ENCODE data around the gene LSM14A. TPM values are rescaled to one million over a fixed set of nuclear protein-coding genes. Genes with fewer than 3 reads are reported as not detected.

LSM14A gene
- total and polyA plus RNA-seq, 2 of the 8 experiments (the other 6 are each of a cell fraction or from before 2014, with no cell fraction given): 117 to 195 TPM

- no peak for TF ChIP-seq TAF7 (optimal IDR thresholded peaks at IDR 0.05; ENCODE audit: borderline replicate concordance, low read depth, low read length)
Observed at GRCh38 chr19:34209726-34210125, 37.4 kb downstream of the LSM14A start (continued).
